ENCODE measurements around the gene BDKRB2. TPM values are rescaled to one million over a fixed set of nuclear protein-coding genes. Genes with fewer than 3 reads are reported as not detected.

The BDKRB2 gene
- total and polyA plus RNA-seq, 2 experiments from 2014 or later = 0.14 to 0.21 TPM

DNA sequence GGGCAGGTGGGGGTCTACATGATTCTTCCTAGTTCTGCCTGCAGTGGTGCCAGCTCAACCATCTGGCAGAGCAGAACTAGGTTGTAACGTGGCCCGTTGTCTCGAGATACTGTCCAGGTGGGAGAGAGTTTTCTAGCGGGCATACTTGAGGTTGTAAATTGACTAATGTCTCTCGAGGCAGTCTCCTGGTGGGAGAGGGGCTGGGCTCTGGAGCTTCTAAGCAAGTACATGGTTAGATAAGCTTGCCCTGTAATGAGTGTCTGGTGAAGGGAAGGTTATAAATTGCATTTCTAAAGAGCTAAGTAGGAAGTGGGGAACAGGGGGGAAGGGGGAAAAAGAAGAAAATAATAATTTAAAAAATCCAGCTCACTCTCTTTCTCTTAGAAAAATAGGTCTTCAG, 69.5 kb downstream of the BDKRB2 start:
- H3K4me2 ChIP-seq = no peak overlapping the region
- Mint-ChIP-seq H3K36me3 (ENCODE audit: low read depth) (peaks cover 19% of the 10 kb centered on the region; the same call in 2 of the 3 replicates), H3K9me3 (peaks cover 37% of the 10 kb centered on the region), H3K27ac (no peak overlapping the region), H3K4me3 (no peak overlapping the region), H3K27me3 (ENCODE audit: insufficient read depth, low read depth, poor library complexity) (peaks cover 8% of the 10 kb centered on the region), H3K4me1 (peaks cover 7% of the 10 kb centered on the region)
- H3K36me3 ChIP-seq (ENCODE audit: insufficient read depth) = no peaks in the 10 kb centered on the region
- no peak overlapping the region for H3K4me3 ChIP-seq
- no peak overlapping the region for H3K27ac ChIP-seq (ENCODE audit: low read depth)
- H3K79me2 ChIP-seq (replicated peaks; ENCODE audit: insufficient read depth) = no peaks in the 10 kb centered on the region
- no peaks in the 10 kb centered on the region for H3K27me3 ChIP-seq (ENCODE audit: insufficient read depth)
- peaks cover 15% of the 10 kb centered on the region for H3K4me1 ChIP-seq (ENCODE audit: insufficient read depth)
- H4K20me1 ChIP-seq (replicated peaks; ENCODE audit: insufficient read depth) = no peaks in the 10 kb centered on the region
- ATAC-seq = no peak
- no peak overlapping the region for H2AFZ ChIP-seq
- TF ChIP-seq CREB1 (CRISPR knock-in tag; IDR thresholded peaks at IDR 0.05; ENCODE audit: low read depth) (no peak), ZNF114 (CRISPR knock-in tag; IDR thresholded peaks at IDR 0.05) (no peak)
- no peaks in the 10 kb centered on the region for H3K9me2 ChIP-seq (ENCODE audit: insufficient read depth)
- no peak for DNase-seq (ENCODE audit: low spot score)
- H3F3A ChIP-seq (replicated peaks; ENCODE audit: low read depth) = no peaks in the 10 kb centered on the region

DNA sequence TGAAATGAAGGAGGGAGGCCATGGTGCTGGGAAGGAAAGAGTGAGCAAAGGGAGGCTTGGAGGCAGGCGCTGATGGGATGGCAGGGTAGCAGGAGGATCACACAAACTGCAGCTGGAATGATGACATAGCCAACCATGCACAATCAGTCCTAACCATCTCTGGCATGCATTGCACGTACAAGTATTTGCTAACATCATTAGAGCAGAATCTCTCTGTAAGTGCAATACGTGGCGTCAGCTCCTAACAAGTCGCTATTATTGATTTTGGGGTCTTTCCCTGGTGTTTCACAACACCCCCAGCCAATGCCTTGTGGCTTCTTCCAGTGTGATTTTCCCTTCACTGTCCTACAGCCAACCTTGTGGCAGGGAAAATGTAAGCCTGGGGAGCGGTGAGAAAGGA, 69.9 kb downstream of the BDKRB2 start:
- Histone ChIP-seq H3K36me3 (ENCODE audit: insufficient read depth) (no peaks in the 10 kb centered on the region), H3F3A (replicated peaks; ENCODE audit: low read depth) (no peaks in the 10 kb centered on the region), H3K4me3 (no peak overlapping the region), H4K20me1 (replicated peaks; ENCODE audit: insufficient read depth) (no peaks in the 10 kb centered on the region), H3K79me2 (replicated peaks; ENCODE audit: insufficient read depth) (no peaks in the 10 kb centered on the region), H3K4me2 (no peak overlapping the region), H3K9me2 (ENCODE audit: insufficient read depth) (no peaks in the 10 kb centered on the region), H3K27me3 (ENCODE audit: insufficient read depth) (no peaks in the 10 kb centered on the region), H2AFZ (no peak overlapping the region), H3K4me1 (ENCODE audit: insufficient read depth) (peaks cover 18% of the 10 kb centered on the region), H3K27ac (ENCODE audit: low read depth) (no peak overlapping the region)
- Mint-ChIP-seq H3K4me1 (peaks cover 9% of the 10 kb centered on the region), H3K9me3 (peaks cover 37% of the 10 kb centered on the region), H3K27me3 (ENCODE audit: insufficient read depth, low read depth, poor library complexity) (peaks cover 8% of the 10 kb centered on the region), H3K36me3 (ENCODE audit: low read depth) (peaks cover 19% of the 10 kb centered on the region; the same call in 2 of the 3 replicates), H3K4me3 (no peak overlapping the region), H3K27ac (no peak overlapping the region)
- no peak for DNase-seq (ENCODE audit: low spot score)
- TF ChIP-seq JUNB (IDR thresholded peaks at IDR 0.05; ENCODE audit: unreplicated experiment) (no peak), POLR2AphosphoS5 (IDR thresholded peaks at IDR 0.05; ENCODE audit: low read depth) (no peak), ZNF114 (CRISPR knock-in tag; IDR thresholded peaks at IDR 0.05) (no peak), CREB1 (CRISPR knock-in tag; IDR thresholded peaks at IDR 0.05; ENCODE audit: low read depth) (no peak), STAT1 (IDR thresholded peaks at IDR 0.05; ENCODE audit: unreplicated experiment) (no peak), EZH2phosphoT487 (IDR thresholded peaks at IDR 0.05; ENCODE audit: unreplicated experiment) (no peak), EZH2 (IDR thresholded peaks at IDR 0.05; ENCODE audit: low read depth, unreplicated experiment) (no peak), ZNF331 (CRISPR knock-in tag; IDR thresholded peaks at IDR 0.05; ENCODE audit: low read depth) (no peak)
- TF ChIP-seq, protein P1, sequence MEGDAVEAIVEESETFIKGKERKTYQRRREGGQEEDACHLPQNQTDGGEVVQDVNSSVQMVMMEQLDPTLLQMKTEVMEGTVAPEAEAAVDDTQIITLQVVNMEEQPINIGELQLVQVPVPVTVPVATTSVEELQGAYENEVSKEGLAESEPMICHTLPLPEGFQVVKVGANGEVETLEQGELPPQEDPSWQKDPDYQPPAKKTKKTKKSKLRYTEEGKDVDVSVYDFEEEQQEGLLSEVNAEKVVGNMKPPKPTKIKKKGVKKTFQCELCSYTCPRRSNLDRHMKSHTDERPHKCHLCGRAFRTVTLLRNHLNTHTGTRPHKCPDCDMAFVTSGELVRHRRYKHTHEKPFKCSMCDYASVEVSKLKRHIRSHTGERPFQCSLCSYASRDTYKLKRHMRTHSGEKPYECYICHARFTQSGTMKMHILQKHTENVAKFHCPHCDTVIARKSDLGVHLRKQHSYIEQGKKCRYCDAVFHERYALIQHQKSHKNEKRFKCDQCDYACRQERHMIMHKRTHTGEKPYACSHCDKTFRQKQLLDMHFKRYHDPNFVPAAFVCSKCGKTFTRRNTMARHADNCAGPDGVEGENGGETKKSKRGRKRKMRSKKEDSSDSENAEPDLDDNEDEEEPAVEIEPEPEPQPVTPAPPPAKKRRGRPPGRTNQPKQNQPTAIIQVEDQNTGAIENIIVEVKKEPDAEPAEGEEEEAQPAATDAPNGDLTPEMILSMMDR (conservative IDR thresholded peaks at IDR 0.05; ENCODE audit: low read depth in 2 of 2) = no peak
- TF ChIP-seq, protein P2, sequence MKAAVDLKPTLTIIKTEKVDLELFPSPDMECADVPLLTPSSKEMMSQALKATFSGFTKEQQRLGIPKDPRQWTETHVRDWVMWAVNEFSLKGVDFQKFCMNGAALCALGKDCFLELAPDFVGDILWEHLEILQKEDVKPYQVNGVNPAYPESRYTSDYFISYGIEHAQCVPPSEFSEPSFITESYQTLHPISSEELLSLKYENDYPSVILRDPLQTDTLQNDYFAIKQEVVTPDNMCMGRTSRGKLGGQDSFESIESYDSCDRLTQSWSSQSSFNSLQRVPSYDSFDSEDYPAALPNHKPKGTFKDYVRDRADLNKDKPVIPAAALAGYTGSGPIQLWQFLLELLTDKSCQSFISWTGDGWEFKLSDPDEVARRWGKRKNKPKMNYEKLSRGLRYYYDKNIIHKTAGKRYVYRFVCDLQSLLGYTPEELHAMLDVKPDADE (IDR thresholded peaks at IDR 0.05) = no peak
- TF ChIP-seq, protein P3, sequence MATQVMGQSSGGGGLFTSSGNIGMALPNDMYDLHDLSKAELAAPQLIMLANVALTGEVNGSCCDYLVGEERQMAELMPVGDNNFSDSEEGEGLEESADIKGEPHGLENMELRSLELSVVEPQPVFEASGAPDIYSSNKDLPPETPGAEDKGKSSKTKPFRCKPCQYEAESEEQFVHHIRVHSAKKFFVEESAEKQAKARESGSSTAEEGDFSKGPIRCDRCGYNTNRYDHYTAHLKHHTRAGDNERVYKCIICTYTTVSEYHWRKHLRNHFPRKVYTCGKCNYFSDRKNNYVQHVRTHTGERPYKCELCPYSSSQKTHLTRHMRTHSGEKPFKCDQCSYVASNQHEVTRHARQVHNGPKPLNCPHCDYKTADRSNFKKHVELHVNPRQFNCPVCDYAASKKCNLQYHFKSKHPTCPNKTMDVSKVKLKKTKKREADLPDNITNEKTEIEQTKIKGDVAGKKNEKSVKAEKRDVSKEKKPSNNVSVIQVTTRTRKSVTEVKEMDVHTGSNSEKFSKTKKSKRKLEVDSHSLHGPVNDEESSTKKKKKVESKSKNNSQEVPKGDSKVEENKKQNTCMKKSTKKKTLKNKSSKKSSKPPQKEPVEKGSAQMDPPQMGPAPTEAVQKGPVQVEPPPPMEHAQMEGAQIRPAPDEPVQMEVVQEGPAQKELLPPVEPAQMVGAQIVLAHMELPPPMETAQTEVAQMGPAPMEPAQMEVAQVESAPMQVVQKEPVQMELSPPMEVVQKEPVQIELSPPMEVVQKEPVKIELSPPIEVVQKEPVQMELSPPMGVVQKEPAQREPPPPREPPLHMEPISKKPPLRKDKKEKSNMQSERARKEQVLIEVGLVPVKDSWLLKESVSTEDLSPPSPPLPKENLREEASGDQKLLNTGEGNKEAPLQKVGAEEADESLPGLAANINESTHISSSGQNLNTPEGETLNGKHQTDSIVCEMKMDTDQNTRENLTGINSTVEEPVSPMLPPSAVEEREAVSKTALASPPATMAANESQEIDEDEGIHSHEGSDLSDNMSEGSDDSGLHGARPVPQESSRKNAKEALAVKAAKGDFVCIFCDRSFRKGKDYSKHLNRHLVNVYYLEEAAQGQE (IDR thresholded peaks at IDR 0.05; ENCODE audit: unreplicated experiment) = no peak
- no peak for ATAC-seq

Data from GM23338 (cell line).